Ishikawa (cell line): ENCODE data around the gene SNRNP27.

ENCODE experiments used
- TCF12 ChIP-seq: IDR thresholded peaks from 2 replicates; pipeline ENCODE4 v1.6.1; 2012; ENCODE audit warnings: low read depth
- TF ChIP-seq, protein P1 (sequence below): IDR thresholded peaks from 2 replicates; pipeline ENCODE4 v1.6.1; 2012

DNA sequence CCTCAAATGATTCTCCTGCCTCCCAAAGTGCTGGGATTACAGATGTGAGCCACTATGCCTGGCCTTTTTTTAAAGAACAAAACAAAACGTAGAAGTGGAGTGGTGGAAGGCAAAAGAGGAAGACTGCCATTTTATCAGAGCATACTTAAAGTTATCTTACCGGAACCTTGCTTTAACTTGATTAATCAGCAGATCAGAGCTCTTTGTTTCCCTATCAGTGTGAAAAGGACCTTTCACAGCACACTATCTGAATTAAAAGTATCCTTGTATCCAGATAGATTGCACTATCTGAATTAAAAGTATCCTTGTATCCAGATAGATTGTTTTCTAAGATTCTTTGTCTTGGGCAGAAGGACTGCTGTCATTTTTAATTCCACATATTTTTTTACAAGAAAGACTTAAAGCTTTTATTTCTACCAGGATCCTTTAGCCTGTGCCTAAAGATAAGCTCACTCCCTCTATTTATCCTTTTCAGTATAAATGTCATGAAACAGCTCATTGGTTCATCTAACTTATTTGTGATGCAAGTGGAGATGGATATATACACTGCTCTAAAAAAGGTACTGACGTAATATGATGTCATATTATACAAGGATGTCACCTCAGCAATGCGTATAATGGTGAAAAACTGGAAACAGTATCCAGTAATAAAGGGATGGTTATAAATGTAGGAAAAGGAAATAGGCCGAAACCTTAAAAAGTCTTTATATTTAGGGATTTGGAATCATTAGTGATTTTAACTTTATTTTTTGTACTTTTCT, 46.5 kb upstream of the SNRNP27 start:
- TF ChIP-seq TCF12 = no peak
- TF ChIP-seq, protein P1, sequence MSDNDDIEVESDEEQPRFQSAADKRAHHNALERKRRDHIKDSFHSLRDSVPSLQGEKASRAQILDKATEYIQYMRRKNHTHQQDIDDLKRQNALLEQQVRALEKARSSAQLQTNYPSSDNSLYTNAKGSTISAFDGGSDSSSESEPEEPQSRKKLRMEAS = no peak
